ENCODE results near the gene TSHZ1. TPM values are rescaled to one million over a fixed set of nuclear protein-coding genes. Genes with fewer than 3 reads are reported as not detected.

The TSHZ1 gene
- total and polyA plus RNA-seq, 4 donors = 4.2 to 6.6 (median 5.6) TPM

DNA sequence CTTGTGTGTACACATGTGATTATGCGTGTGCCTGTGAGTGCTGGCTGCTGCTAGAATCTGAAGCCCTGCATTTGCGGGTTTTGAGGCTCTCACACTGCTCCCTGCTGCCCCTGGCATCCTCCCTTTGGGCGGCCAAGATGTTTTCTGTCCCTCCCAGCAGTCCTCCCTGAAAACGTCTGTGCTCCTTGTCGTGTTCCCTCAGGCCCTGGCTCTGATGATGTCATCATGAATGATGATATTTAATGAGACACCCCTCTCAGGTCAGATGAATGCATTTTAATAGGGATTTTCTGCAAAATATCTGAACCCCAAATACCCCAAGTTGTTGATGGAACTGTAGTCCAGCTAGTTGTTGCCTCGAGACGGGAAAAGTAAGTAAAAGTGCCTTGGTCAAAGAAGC is 73.1 kb downstream of the TSHZ1 start:
- no peak overlapping the region for H3K4me3 ChIP-seq (ENCODE audit: low read depth in 1 of 3, low read length in 3 of 3)
- no peaks in the 10 kb centered on the region for H3K9me3 ChIP-seq (ENCODE audit: control insufficient read depth in 4 of 4, low read length in 3 of 4)
- whole genome bisulfite sequencing = 93% methylated on average over 7 of the region's 7 CpGs
- no peaks in the 10 kb centered on the region for H3K27me3 ChIP-seq (ENCODE audit: control insufficient read depth in 4 of 4, insufficient read depth in 4 of 4, low read length in 3 of 4)
- no peak overlapping the region for H3K27ac ChIP-seq (ENCODE audit: low read depth in 1 of 2, low read length in 2 of 2)
- H3K9ac ChIP-seq (ENCODE audit: low read depth in 1 of 2, low read length in 2 of 2) = no peak overlapping the region
- H3K36me3 ChIP-seq (ENCODE audit: control insufficient read depth in 4 of 4, insufficient read depth in 3 of 4, low read depth in 1 of 4, low read length in 3 of 4) = peaks cover 8 to 26% (median 13%) of the 10 kb centered on the region in 4 donors
- no peak for DNase-seq (ENCODE audit: low spot score)
- peaks cover 0 to 3% (median 0%) of the 10 kb centered on the region in 4 donors for H3K4me1 ChIP-seq (ENCODE audit: control insufficient read depth in 4 of 4, insufficient read depth in 4 of 4, low read length in 3 of 4)
- TF ChIP-seq SP1 (IDR thresholded peaks at IDR 0.05) (no peak), HNF4A (conservative IDR thresholded peaks at IDR 0.05) (no peak), RAD21 (IDR thresholded peaks at IDR 0.05) (no peak), EGR1 (IDR thresholded peaks at IDR 0.05; ENCODE audit: low read depth in 2 of 2) (no peak), GABPA (IDR thresholded peaks at IDR 0.05 in 1 of 2, conservative IDR thresholded peaks at IDR 0.05 in 1 of 2) (no peak), RXRA (IDR thresholded peaks at IDR 0.05) (no peak), YY1 (IDR thresholded peaks at IDR 0.05) (no peak), FOXA2 (IDR thresholded peaks at IDR 0.05) (no peak)
- TF ChIP-seq, protein P1, sequence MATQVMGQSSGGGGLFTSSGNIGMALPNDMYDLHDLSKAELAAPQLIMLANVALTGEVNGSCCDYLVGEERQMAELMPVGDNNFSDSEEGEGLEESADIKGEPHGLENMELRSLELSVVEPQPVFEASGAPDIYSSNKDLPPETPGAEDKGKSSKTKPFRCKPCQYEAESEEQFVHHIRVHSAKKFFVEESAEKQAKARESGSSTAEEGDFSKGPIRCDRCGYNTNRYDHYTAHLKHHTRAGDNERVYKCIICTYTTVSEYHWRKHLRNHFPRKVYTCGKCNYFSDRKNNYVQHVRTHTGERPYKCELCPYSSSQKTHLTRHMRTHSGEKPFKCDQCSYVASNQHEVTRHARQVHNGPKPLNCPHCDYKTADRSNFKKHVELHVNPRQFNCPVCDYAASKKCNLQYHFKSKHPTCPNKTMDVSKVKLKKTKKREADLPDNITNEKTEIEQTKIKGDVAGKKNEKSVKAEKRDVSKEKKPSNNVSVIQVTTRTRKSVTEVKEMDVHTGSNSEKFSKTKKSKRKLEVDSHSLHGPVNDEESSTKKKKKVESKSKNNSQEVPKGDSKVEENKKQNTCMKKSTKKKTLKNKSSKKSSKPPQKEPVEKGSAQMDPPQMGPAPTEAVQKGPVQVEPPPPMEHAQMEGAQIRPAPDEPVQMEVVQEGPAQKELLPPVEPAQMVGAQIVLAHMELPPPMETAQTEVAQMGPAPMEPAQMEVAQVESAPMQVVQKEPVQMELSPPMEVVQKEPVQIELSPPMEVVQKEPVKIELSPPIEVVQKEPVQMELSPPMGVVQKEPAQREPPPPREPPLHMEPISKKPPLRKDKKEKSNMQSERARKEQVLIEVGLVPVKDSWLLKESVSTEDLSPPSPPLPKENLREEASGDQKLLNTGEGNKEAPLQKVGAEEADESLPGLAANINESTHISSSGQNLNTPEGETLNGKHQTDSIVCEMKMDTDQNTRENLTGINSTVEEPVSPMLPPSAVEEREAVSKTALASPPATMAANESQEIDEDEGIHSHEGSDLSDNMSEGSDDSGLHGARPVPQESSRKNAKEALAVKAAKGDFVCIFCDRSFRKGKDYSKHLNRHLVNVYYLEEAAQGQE (IDR thresholded peaks at IDR 0.05) = no peak
- TF ChIP-seq, protein P2, sequence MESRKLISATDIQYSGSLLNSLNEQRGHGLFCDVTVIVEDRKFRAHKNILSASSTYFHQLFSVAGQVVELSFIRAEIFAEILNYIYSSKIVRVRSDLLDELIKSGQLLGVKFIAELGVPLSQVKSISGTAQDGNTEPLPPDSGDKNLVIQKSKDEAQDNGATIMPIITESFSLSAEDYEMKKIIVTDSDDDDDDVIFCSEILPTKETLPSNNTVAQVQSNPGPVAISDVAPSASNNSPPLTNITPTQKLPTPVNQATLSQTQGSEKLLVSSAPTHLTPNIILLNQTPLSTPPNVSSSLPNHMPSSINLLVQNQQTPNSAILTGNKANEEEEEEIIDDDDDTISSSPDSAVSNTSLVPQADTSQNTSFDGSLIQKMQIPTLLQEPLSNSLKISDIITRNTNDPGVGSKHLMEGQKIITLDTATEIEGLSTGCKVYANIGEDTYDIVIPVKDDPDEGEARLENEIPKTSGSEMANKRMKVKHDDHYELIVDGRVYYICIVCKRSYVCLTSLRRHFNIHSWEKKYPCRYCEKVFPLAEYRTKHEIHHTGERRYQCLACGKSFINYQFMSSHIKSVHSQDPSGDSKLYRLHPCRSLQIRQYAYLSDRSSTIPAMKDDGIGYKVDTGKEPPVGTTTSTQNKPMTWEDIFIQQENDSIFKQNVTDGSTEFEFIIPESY (IDR thresholded peaks at IDR 0.05) = no peak
- TF ChIP-seq, protein P3, sequence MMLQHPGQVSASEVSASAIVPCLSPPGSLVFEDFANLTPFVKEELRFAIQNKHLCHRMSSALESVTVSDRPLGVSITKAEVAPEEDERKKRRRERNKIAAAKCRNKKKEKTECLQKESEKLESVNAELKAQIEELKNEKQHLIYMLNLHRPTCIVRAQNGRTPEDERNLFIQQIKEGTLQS (IDR thresholded peaks at IDR 0.05) = no peak

DNA sequence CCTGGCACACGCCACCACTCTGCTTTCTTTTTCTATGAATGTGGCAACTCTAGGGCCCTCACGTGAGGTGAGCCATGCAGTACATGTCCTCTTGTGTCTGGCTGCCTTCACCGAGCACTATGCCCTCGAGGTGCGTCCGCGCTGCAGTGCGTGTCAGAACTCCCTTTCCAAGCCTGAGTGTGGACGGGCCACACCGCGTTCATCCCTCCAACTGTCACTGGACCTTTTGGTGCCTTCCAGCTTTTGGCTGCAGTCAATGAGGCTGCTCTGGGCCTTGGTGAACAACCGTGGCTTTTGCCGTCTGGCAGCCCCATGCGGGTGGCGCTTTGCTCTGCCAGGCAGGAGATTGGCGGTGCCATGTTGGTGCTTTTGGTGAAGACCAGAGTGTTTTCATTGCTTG is 74.0 kb downstream of the TSHZ1 start:
- DNase-seq (ENCODE audit: low spot score) = no peak
- Histone ChIP-seq H3K27ac (ENCODE audit: low read depth in 1 of 2, low read length in 2 of 2) (no peak overlapping the region), H3K4me3 (ENCODE audit: low read depth in 1 of 3, low read length in 3 of 3) (no peak overlapping the region), H3K27me3 (ENCODE audit: control insufficient read depth in 4 of 4, insufficient read depth in 4 of 4, low read length in 3 of 4) (no peaks in the 10 kb centered on the region), H3K36me3 (ENCODE audit: control insufficient read depth in 4 of 4, insufficient read depth in 3 of 4, low read depth in 1 of 4, low read length in 3 of 4) (peaks cover 8 to 26% (median 13%) of the 10 kb centered on the region in 4 donors), H3K9me3 (ENCODE audit: control insufficient read depth in 4 of 4, low read length in 3 of 4) (no peaks in the 10 kb centered on the region), H3K4me1 (ENCODE audit: control insufficient read depth in 4 of 4, insufficient read depth in 4 of 4, low read length in 3 of 4) (peaks cover 0 to 4% (median 0%) of the 10 kb centered on the region in 4 donors), H3K9ac (ENCODE audit: low read depth in 1 of 2, low read length in 2 of 2) (no peak overlapping the region)
- WGBS = 98% methylated on average over 16 of the region's 16 CpGs
- TF ChIP-seq GABPA (IDR thresholded peaks at IDR 0.05 in 1 of 2, conservative IDR thresholded peaks at IDR 0.05 in 1 of 2) = no peak
- TF ChIP-seq EGR1 (IDR thresholded peaks at IDR 0.05; ENCODE audit: low read depth in 2 of 2) = no peak

DNA sequence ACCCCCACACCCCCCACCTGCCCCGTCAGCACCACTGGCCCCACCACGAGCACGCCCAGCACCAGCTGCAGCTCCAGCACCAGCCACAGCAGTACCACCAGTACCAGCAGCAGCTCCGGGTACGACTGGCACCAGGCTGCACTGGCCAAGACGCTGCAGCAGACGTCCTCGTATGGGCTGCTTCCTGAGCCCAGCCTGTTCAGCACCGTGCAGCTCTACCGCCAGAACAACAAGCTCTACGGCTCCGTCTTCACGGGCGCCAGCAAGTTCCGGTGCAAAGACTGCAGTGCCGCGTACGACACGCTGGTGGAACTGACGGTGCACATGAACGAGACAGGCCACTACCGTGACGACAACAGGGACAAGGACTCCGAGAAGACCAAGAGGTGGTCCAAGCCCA is 75.3 kb downstream of the TSHZ1 start:
- Histone ChIP-seq H3K4me1 (ENCODE audit: control insufficient read depth in 4 of 4, insufficient read depth in 4 of 4, low read length in 3 of 4) (peaks cover 4 to 11% (median 8%) of the 10 kb centered on the region in 4 donors), H3K4me3 (ENCODE audit: low read depth in 1 of 3, low read length in 3 of 3) (no peak overlapping the region), H3K36me3 (ENCODE audit: control insufficient read depth in 4 of 4, insufficient read depth in 3 of 4, low read depth in 1 of 4, low read length in 3 of 4) (peaks cover 8 to 26% (median 13%) of the 10 kb centered on the region in 4 donors), H3K27ac (ENCODE audit: low read depth in 1 of 2, low read length in 2 of 2) (no peak overlapping the region), H3K27me3 (ENCODE audit: control insufficient read depth in 4 of 4, insufficient read depth in 4 of 4, low read length in 3 of 4) (no peaks in the 10 kb centered on the region), H3K9ac (ENCODE audit: low read depth in 1 of 2, low read length in 2 of 2) (no peak overlapping the region), H3K9me3 (ENCODE audit: control insufficient read depth in 4 of 4, low read length in 3 of 4) (no peaks in the 10 kb centered on the region)
- DNase-seq (ENCODE audit: low spot score) = no peak
- WGBS = 98% methylated on average over 24 of the region's 24 CpGs
- TF ChIP-seq, protein P2 (IDR thresholded peaks at IDR 0.05) = no peak
- TF ChIP-seq, protein P4, sequence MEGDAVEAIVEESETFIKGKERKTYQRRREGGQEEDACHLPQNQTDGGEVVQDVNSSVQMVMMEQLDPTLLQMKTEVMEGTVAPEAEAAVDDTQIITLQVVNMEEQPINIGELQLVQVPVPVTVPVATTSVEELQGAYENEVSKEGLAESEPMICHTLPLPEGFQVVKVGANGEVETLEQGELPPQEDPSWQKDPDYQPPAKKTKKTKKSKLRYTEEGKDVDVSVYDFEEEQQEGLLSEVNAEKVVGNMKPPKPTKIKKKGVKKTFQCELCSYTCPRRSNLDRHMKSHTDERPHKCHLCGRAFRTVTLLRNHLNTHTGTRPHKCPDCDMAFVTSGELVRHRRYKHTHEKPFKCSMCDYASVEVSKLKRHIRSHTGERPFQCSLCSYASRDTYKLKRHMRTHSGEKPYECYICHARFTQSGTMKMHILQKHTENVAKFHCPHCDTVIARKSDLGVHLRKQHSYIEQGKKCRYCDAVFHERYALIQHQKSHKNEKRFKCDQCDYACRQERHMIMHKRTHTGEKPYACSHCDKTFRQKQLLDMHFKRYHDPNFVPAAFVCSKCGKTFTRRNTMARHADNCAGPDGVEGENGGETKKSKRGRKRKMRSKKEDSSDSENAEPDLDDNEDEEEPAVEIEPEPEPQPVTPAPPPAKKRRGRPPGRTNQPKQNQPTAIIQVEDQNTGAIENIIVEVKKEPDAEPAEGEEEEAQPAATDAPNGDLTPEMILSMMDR (IDR thresholded peaks at IDR 0.05; ENCODE audit: low read depth, low read length, missing input control) = no peak
- TF ChIP-seq HNF4A (conservative IDR thresholded peaks at IDR 0.05) (no peak), NR2F2 (IDR thresholded peaks at IDR 0.05) (no peak)
- TF ChIP-seq, protein P1 (IDR thresholded peaks at IDR 0.05) = no peak
